GM18951 (cell line): ENCODE results near the gene GALNTL6.

ENCODE experiments used
- POLR2A ChIP-seq: IDR thresholded peaks from 4 replicates; pipeline ENCODE4 v1.6.1; 2011; ENCODE audit warnings: mild to moderate bottlenecking; ENCODE audit not compliant: insufficient read length, insufficient read depth; ENCODE audit errors: extremely low read depth
- in situ Hi-C: fragments of 300-500 bp; cut with MboI; formaldehyde crosslinking; loops from one replicate; pipeline ENCODE4 v1.12.0; 2022; ENCODE audit warnings: low sequenced_read_pairs, mixed read lengths, inconsistent platforms; ENCODE audit not compliant: unreplicated experiment

Gene GALNTL6

GRCh38 chr4:172168888-172169287, 355.7 kb downstream of the GALNTL6 start:
- TF ChIP-seq POLR2A, result no peak
- in situ Hi-C loops, result no loop called here

- in situ Hi-C loops, result no loop called here
- TF ChIP-seq POLR2A, result no peak
Measured at GRCh38 chr4:172169871-172170270, 356.7 kb downstream of the GALNTL6 start.

- in situ Hi-C loops, result no loop called here
- no peak for TF ChIP-seq POLR2A
Measured at GRCh38 chr4:172173206-172173605, 360.0 kb downstream of the GALNTL6 start.

GRCh38 chr4:172177382-172177781, 364.2 kb downstream of the GALNTL6 start:
- in situ Hi-C loops, result no loop called here
- TF ChIP-seq POLR2A, result no peak

GRCh38 chr4:172188248-172188988, 375.2 kb downstream of the GALNTL6 start:
- TF ChIP-seq POLR2A, result no peak
- in situ Hi-C loops, result no loop called here

- TF ChIP-seq POLR2A, result no peak
Measured at GRCh38 chr4:172202480-172203076, 389.4 kb downstream of the GALNTL6 start.

GRCh38 chr4:172207258-172207657, 394.1 kb downstream of the GALNTL6 start:
- in situ Hi-C loops, result no loop called here
- TF ChIP-seq POLR2A, result no peak

More at GRCh38 chr4:172202480-172203076, 389.4 kb downstream of the GALNTL6 start:
- in situ Hi-C loops, result no loop called here

GRCh38 chr4:172207886-172208285, 394.7 kb downstream of the GALNTL6 start:
- in situ Hi-C loops, result no loop called here
- no peak for TF ChIP-seq POLR2A

- no peak for TF ChIP-seq POLR2A
- in situ Hi-C loops, result no loop called here
Measured at GRCh38 chr4:172220679-172221078, 407.5 kb downstream of the GALNTL6 start.

GRCh38 chr4:172225457-172225856, 412.3 kb downstream of the GALNTL6 start:
- in situ Hi-C loops, result no loop called here
- no peak for TF ChIP-seq POLR2A

GRCh38 chr4:172232966-172233365, 419.8 kb downstream of the GALNTL6 start:
- TF ChIP-seq POLR2A, result no peak
- in situ Hi-C loops, result no loop called here

GRCh38 chr4:172243551-172243950, 430.3 kb downstream of the GALNTL6 start:
- no peak for TF ChIP-seq POLR2A
- in situ Hi-C loops, result no loop called here

- TF ChIP-seq POLR2A, result no peak
- in situ Hi-C loops, result no loop called here
Measured at GRCh38 chr4:172245516-172245915, 432.3 kb downstream of the GALNTL6 start.

- no peak for TF ChIP-seq POLR2A
- in situ Hi-C loops, result no loop called here
Measured at GRCh38 chr4:172253409-172253808, 440.2 kb downstream of the GALNTL6 start.

GRCh38 chr4:172256820-172257219, 443.6 kb downstream of the GALNTL6 start:
- in situ Hi-C loops, result no loop called here
- no peak for TF ChIP-seq POLR2A

GRCh38 chr4:172270397-172270796, 457.2 kb downstream of the GALNTL6 start:
- TF ChIP-seq POLR2A, result no peak
- in situ Hi-C loops, result no loop called here
